Activated T-cell treated with anti-CD3 and anti-CD28 coated beads, Interleukin-2, amount 50 U/mL, for 1 hour (primary cell): ENCODE results near the gene SYT7.

ENCODE experiments used
- DNase-seq: peaks from one replicate; pipeline ENCODE4 v3.0.0-alpha.2; 2020

SYT7 gene

GRCh38 chr11:61552108-61552635, 28.7 kb downstream of the SYT7 start:
- no peak for DNase-seq

- no peak for DNase-seq
Measured at GRCh38 chr11:61551634-61552033, 29.2 kb downstream of the SYT7 start.

- DNase-seq, result no peak
Measured at GRCh38 chr11:61550665-61551227, 30.1 kb downstream of the SYT7 start.

GRCh38 chr11:61549662-61550568, 31.0 kb downstream of the SYT7 start:
- DNase-seq, result no peak

GRCh38 chr11:61549177-61549576, 31.7 kb downstream of the SYT7 start:
- no peak for DNase-seq

- DNase-seq, result no peak
Measured at GRCh38 chr11:61547246-61547645, 33.6 kb downstream of the SYT7 start.

GRCh38 chr11:61546663-61547062, 34.2 kb downstream of the SYT7 start:
- DNase-seq, result no peak

GRCh38 chr11:61545921-61546320, 35.0 kb downstream of the SYT7 start:
- no peak for DNase-seq

GRCh38 chr11:61545341-61545740, 35.5 kb downstream of the SYT7 start:
- DNase-seq, result no peak

- no peak for DNase-seq
Measured at GRCh38 chr11:61544466-61544865, 36.4 kb downstream of the SYT7 start.

- DNase-seq, result no peak
Measured at GRCh38 chr11:61543606-61544306, 37.1 kb downstream of the SYT7 start.

- no peak for DNase-seq
Measured at GRCh38 chr11:61542705-61543104, 38.2 kb downstream of the SYT7 start.

GRCh38 chr11:61542024-61542461, 38.8 kb downstream of the SYT7 start:
- DNase-seq, result no peak

- DNase-seq, result no peak
Measured at GRCh38 chr11:61541598-61541997, 39.3 kb downstream of the SYT7 start.

GRCh38 chr11:61540528-61540927, 40.3 kb downstream of the SYT7 start:
- no peak for DNase-seq

GRCh38 chr11:61539831-61540357, 41.0 kb downstream of the SYT7 start:
- no peak for DNase-seq

GRCh38 chr11:61539006-61539405, 41.9 kb downstream of the SYT7 start:
- DNase-seq, result no peak

GRCh38 chr11:61538636-61538961, 42.3 kb downstream of the SYT7 start:
- DNase-seq, result no peak

GRCh38 chr11:61537326-61537725, 43.5 kb downstream of the SYT7 start:
- no peak for DNase-seq

GRCh38 chr11:61536676-61537270, 44.1 kb downstream of the SYT7 start:
- no peak for DNase-seq

GRCh38 chr11:61535998-61536675, 44.7 kb downstream of the SYT7 start:
- no peak for DNase-seq
